Measurements from ENCODE around the gene ZNF700.
"Not testable (repeated sequence)": the region's sequence is repeated elsewhere in the genome, so short reads cannot be mapped to it uniquely, and the experiment has no call there.

The ZNF700 gene

DNA sequence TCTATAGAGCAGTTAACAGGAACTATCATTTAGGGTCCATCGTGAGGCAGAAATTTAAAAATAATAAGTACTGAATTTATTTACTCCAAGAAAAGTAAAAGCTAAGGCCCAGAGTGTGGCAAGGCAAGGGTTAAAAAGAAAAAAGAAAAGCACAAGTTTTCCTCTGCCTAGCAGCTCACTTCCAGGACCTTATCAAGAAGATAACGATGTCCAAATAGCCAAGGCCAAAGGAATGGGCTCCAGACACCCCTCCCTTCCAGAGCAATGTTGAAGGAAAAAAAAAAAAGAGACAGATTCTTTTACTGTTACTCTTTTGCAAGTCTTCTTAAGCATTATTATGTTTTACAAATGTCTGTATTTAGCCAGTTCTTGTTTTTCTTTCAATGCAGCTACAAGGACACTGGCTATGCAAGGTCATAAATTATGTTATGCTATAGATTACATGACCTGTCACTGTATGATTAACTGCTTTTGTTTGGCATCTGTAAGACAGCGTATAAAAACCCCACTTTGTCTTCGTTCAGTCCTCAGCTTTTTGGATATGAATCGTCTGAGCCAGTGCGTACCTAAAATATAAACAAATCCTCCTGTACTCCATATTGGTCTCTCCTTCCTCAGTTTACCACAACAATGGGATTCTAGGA, 2.9 kb upstream of the ZNF700 start:
- no peak overlapping the region for H3K27ac Mint-ChIP-seq
- H3K27me3 Mint-ChIP-seq = no peaks in the 10 kb centered on the region
- peaks cover 6% of the 10 kb centered on the region for H3K36me3 Mint-ChIP-seq (ENCODE audit: low read depth)
- peaks cover 5% of the 10 kb centered on the region for H3K9me3 Mint-ChIP-seq
- H3K4me1 Mint-ChIP-seq = peaks cover 32% of the 10 kb centered on the region
- H3K4me3 Mint-ChIP-seq = no peak overlapping the region
- DNase-seq (no peak), ATAC-seq (no peak)

DNA sequence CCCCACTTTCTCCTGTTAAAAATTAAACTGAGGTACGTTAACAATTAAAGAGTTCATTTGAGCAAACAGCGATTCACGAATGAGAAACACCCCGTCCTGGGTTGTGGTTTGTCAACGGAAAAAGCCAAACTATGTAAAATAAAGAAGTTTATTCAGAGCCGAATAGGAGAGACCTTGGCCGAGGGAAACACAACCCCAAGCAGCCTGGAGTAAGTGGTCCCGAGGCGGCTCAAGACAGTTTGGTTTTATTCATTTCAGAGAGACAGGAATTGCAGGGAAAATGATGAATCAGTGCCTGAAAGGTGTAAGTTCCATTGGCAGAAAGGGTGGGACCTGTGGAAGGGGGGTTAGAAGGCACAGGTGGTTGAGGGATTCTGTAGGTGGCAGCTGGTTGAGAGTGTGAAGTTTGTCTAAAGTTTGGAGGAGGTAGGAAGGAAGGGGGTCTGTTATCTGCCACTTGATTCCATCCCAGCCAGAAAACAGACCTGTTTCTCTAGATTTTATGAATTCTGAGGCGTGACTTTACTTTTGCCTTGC, 812 bp downstream of the ZNF700 start:
- Mint-ChIP-seq H3K4me3 (peak overlapping the region; percentile 99), H3K27ac (peak overlapping the region; percentile 85), H3K4me1 (peaks cover 51% of the 10 kb centered on the region), H3K36me3 (ENCODE audit: low read depth) (peaks cover 24% of the 10 kb centered on the region)
- not testable (repeated sequence) for ATAC-seq, H3K27me3 Mint-ChIP-seq, H3K9me3 Mint-ChIP-seq, DNase-seq

DNA sequence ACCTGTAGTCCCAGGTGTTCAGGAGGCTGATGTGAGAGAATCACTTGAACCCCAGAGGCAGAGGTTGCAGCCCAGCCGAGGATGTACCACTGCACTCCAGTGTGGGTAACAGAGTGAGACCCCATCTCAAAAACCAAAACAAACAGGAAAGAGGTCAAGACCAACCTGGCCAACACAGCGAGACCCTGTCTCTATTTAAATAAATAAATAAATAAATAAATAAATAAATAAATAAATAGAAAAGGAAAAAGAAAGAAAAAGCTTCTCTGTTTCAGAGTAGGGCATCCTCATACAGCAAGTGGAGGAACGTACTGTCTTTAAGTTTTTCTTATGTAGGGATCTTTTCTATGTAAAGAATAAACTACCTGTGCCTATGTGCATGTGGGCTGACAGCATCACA, 2.3 kb downstream of the ZNF700 start:
- H3K9me3 Mint-ChIP-seq = peaks cover 8% of the 10 kb centered on the region
- H3K36me3 Mint-ChIP-seq (ENCODE audit: low read depth) = peaks cover 34% of the 10 kb centered on the region
- ATAC-seq = no peak
- H3K4me3 Mint-ChIP-seq = no peak overlapping the region
- no peaks in the 10 kb centered on the region for H3K27me3 Mint-ChIP-seq
- H3K4me1 Mint-ChIP-seq = peaks cover 59% of the 10 kb centered on the region
- no peak overlapping the region for H3K27ac Mint-ChIP-seq
- DNase-seq = no peak

DNA sequence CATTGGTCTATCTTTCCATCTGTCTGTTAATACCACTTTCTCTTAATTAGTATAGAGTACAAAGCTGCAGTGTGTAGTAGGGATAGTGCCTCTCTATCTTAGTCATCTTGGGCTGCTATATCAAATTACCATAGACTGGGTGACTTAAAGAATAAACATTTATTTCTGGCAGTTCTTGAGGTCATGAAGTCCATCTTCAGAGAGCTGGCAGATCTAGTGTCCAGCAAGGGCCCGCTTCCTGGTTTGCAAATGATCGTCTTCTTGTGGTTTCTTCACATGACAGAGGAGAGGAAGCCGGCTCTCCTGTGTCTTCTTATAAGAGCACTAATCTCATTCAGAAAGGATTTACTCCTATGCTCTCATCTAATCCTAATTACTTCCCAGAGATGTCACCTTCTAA, 6.1 kb downstream of the ZNF700 start:
- H3K4me1 Mint-ChIP-seq = peaks cover 36% of the 10 kb centered on the region
- ATAC-seq (no peak), DNase-seq (no peak)
- H3K27ac Mint-ChIP-seq = no peak overlapping the region
- peaks cover 60% of the 10 kb centered on the region for H3K36me3 Mint-ChIP-seq (ENCODE audit: low read depth)
- H3K9me3 Mint-ChIP-seq = peaks cover 13% of the 10 kb centered on the region
- no peak overlapping the region for H3K4me3 Mint-ChIP-seq
- H3K27me3 Mint-ChIP-seq = no peaks in the 10 kb centered on the region

GRCh38 chr19:11931513-11931912, 6.6 kb downstream of the ZNF700 start:
- ATAC-seq (no peak), DNase-seq (no peak)
- H3K36me3 Mint-ChIP-seq (ENCODE audit: low read depth) = peaks cover 64% of the 10 kb centered on the region
- H3K27ac Mint-ChIP-seq = no peak overlapping the region
- H3K9me3 Mint-ChIP-seq = peaks cover 17% of the 10 kb centered on the region
- no peak overlapping the region for H3K4me3 Mint-ChIP-seq
- peaks cover 31% of the 10 kb centered on the region for H3K4me1 Mint-ChIP-seq
- H3K27me3 Mint-ChIP-seq = no peaks in the 10 kb centered on the region

DNA sequence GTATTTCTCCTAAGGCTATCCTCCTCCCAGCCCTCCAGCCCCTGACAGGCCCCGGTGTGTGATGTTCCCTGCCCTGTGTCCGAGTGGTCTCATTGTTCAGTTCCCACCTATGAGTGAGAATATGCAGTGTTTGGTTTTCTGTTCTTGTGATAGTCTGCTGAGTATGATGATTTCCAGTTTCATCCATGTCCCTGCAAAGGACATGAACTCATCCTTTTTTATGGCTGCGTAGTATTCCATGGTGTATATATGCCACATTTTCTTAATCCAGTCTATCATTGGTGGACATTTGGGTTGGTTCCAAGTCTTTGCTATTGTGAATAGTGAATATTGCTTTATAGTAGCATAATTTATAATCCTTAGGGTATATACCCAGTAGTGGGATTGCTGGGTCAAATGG, 10.9 kb downstream of the ZNF700 start:
- H3K4me1 Mint-ChIP-seq, H3K4me3 Mint-ChIP-seq, H3K27ac Mint-ChIP-seq, DNase-seq, ATAC-seq, H3K27me3 Mint-ChIP-seq: not testable (repeated sequence)
- H3K36me3 Mint-ChIP-seq (ENCODE audit: low read depth) = peaks cover 75% of the 10 kb centered on the region
- peaks cover 34% of the 10 kb centered on the region for H3K9me3 Mint-ChIP-seq

DNA sequence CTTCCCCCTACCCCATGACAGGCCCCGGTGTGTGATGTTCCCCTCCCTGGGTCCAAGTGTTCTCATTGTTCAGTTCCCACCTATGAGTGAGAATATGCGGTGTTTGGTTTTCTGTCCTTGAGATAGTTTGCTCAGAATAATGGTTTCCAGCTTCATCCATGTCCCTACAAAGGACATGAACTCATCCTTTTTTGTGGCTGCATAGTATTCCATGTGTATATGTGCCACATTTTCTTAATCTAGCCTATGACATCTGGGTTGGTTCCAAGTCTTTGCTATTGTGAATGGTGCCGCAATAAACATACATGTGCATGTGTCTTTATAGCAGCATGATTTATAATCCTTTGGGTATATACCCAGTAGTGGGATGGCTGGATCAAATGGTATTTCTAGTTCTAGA, 13.5 kb downstream of the ZNF700 start:
- not testable (repeated sequence) for ATAC-seq, H3K4me1 Mint-ChIP-seq, DNase-seq, H3K4me3 Mint-ChIP-seq, H3K27ac Mint-ChIP-seq, H3K27me3 Mint-ChIP-seq
- H3K36me3 Mint-ChIP-seq (ENCODE audit: low read depth) = peaks cover 79% of the 10 kb centered on the region
- H3K9me3 Mint-ChIP-seq = peaks cover 40% of the 10 kb centered on the region

- Mint-ChIP-seq H3K36me3 (ENCODE audit: low read depth) (peaks cover 87% of the 10 kb centered on the region), H3K9me3 (peaks cover 55% of the 10 kb centered on the region)
- not testable (repeated sequence) for H3K4me3 Mint-ChIP-seq
These were observed 16.5 kb downstream of the ZNF700 start for GRCh38 chr19:11941361-11941887.

DNA sequence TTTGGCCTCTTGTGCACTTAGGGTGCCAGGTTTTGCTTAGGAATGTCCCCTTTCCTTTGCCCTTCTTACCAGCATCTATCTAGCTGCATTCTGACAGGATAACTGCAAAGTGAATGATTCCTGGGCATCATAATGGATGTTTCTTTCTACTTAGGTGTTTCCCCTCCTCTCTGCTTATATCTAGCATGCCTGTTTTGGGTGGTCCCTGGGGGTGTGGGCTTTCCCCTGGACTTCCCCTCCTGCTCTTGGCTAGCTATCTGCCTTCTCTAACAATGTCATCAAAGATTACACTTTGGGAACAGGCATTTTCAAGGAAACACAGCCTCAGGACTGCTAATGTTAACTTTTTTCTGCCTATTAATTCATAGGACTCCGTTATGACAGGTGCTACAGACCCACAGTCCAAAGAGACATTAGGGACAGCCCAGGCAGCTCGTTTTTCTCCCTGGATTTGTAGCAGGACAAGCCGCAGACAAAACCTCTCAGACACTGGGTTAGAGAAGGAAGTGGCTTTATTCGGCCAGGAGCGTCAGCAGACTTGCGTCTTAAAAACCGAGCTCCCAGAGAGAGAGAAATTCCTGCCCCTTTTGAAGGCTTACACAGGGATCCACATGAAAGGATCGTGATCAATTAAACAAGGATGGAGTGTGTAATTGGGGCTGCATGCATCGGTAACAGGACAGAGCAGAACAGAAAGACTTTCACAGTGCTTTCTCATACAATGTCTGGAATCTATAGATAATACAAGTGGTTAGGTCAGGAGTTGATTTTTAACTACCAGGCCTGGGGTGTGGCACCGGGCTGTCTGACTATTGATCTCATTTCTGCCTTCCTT, 17.3 kb downstream of the ZNF700 start:
- Mint-ChIP-seq H3K27me3 (no peaks in the 10 kb centered on the region), H3K36me3 (ENCODE audit: low read depth) (peaks cover 88% of the 10 kb centered on the region), H3K4me1 (peaks cover 3% of the 10 kb centered on the region), H3K9me3 (peaks cover 53% of the 10 kb centered on the region), H3K27ac (no peak overlapping the region), H3K4me3 (no peak overlapping the region)
- DNase-seq (no peak), ATAC-seq (no peak)

More at GRCh38 chr19:11941361-11941887, 16.5 kb downstream of the ZNF700 start:
- ATAC-seq, H3K4me1 Mint-ChIP-seq, DNase-seq, H3K27ac Mint-ChIP-seq, H3K27me3 Mint-ChIP-seq: not testable (repeated sequence)

- Mint-ChIP-seq H3K4me1 (peaks cover 3% of the 10 kb centered on the region), H3K27me3 (no peaks in the 10 kb centered on the region), H3K4me3 (no peak overlapping the region), H3K27ac (no peak overlapping the region), H3K36me3 (ENCODE audit: low read depth) (peaks cover 90% of the 10 kb centered on the region), H3K9me3 (peaks cover 56% of the 10 kb centered on the region)
- ATAC-seq (no peak), DNase-seq (no peak)
These were observed 17.9 kb downstream of the ZNF700 start for GRCh38 chr19:11942843-11943108.

GRCh38 chr19:11944656-11945055, 19.7 kb downstream of the ZNF700 start:
- DNase-seq (no peak), ATAC-seq (no peak)
- H3K27me3 Mint-ChIP-seq = no peaks in the 10 kb centered on the region
- no peak overlapping the region for H3K4me3 Mint-ChIP-seq
- H3K36me3 Mint-ChIP-seq (ENCODE audit: low read depth) = peaks cover 95% of the 10 kb centered on the region
- H3K27ac Mint-ChIP-seq = no peak overlapping the region
- peaks cover 3% of the 10 kb centered on the region for H3K4me1 Mint-ChIP-seq
- H3K9me3 Mint-ChIP-seq = peaks cover 65% of the 10 kb centered on the region

GRCh38 chr19:11948646-11949045, 23.7 kb downstream of the ZNF700 start:
- Mint-ChIP-seq H3K27ac (no peak overlapping the region), H3K9me3 (peaks cover 73% of the 10 kb centered on the region), H3K4me1 (no peaks in the 10 kb centered on the region), H3K4me3 (no peak overlapping the region), H3K27me3 (no peaks in the 10 kb centered on the region), H3K36me3 (ENCODE audit: low read depth) (peaks cover 89% of the 10 kb centered on the region)
- no peak for ATAC-seq
- DNase-seq = no peak

- Mint-ChIP-seq H3K27ac (no peak overlapping the region), H3K27me3 (no peaks in the 10 kb centered on the region), H3K4me1 (no peaks in the 10 kb centered on the region), H3K36me3 (ENCODE audit: low read depth) (peaks cover 83% of the 10 kb centered on the region), H3K4me3 (no peak overlapping the region), H3K9me3 (peaks cover 73% of the 10 kb centered on the region)
- DNase-seq (no peak), ATAC-seq (no peak)
These were observed 24.3 kb downstream of the ZNF700 start for GRCh38 chr19:11949201-11949600.

DNA sequence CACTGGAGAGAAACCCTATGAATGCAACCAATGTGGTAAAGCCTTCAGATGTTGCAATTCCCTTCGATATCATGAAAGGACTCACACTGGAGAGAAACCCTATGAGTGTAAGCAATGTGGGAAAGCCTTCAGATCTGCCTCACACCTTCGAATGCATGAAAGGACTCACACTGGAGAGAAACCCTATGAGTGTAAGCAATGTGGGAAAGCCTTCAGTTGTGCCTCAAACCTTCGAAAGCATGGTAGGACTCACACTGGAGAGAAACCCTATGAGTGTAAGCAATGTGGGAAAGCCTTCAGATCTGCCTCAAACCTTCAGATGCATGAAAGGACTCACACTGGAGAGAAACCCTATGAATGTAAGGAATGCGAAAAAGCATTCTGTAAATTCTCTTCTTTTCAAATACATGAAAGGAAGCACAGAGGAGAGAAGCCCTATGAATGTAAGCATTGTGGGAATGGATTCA, 24.7 kb downstream of the ZNF700 start:
- Mint-ChIP-seq H3K36me3 (ENCODE audit: low read depth) (peaks cover 79% of the 10 kb centered on the region), H3K9me3 (peaks cover 72% of the 10 kb centered on the region)
- H3K4me3 Mint-ChIP-seq, ATAC-seq, DNase-seq, H3K27me3 Mint-ChIP-seq, H3K4me1 Mint-ChIP-seq, H3K27ac Mint-ChIP-seq: not testable (repeated sequence)

DNA sequence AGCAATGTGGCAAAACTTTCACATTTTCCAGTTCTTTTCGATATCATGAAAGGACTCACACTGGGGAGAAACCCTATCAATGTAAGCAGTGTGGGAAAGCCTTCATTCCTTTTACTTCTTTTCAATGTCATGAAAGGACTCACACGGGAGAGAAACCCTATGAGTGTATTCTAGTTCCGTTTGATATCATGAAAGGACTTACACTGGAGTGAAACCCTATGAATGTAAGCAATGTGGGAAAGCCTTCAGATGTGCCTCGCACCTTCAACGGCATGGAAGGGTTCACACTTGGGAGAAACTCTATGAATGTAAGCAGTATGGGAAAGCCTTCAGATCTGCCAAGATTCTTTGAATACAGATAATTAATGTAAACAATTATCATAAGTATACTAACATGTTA, 25.4 kb downstream of the ZNF700 start:
- Mint-ChIP-seq H3K4me3 (no peak overlapping the region), H3K27me3 (no peaks in the 10 kb centered on the region), H3K27ac (no peak overlapping the region), H3K9me3 (peaks cover 70% of the 10 kb centered on the region), H3K4me1 (no peaks in the 10 kb centered on the region), H3K36me3 (ENCODE audit: low read depth) (peaks cover 73% of the 10 kb centered on the region)
- ATAC-seq = no peak
- DNase-seq = no peak

Measured in activated naive CD8-positive, alpha-beta T cell treated with anti-CD3 and anti-CD28 coated beads, Interleukin-2, amount 50 U/mL, for 24 hours (primary cell).